Measurements from ENCODE around the gene TTYH2.

DNA sequence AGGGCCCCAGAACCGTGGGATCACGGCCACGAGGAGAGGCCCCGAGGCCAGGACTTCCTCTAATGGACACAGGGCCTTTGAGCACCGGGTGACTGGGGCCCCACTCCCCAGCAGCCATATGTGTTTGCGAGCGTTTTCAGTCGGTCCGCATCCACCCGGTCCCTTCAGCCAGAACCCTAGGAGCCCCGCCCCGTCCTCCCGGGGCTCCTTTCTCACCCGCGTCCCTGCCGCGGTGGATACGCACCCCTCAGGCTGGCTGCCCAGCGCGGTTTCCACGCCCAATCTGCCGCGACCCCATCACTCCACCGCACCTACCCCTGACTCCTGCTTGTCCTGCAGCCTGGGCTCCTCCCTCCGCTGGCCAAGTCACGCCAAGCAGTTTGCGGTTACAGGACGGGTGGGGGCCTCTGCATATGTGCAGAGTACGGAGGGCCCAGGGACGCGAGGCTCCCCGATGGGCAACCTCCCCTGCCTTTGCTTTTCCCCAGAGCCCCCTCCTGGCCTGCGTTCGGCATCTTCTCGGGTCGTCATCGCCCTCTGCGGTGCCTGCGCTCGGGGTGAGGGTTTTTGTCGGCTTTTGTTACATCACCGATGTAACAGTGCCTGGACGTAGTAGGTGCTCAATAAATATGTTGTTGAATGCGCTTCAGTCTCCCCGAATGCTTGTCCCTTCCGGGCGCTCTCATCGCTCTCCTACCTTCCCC lies 1.0 kb upstream of the TTYH2 start:
- TF ChIP-seq CTCF (IDR thresholded peaks at IDR 0.05) = no peak
- TF ChIP-seq POLR2A (IDR thresholded peaks at IDR 0.05) = no peak
- TF ChIP-seq EP300 (IDR thresholded peaks at IDR 0.05) = no peak
